Activated naive CD4-positive, alpha-beta T cell treated with anti-CD3 and anti-CD28 coated beads for 36 hours (primary cell): ENCODE measurements around the gene ADGRA1. TPM values are rescaled to one million over a fixed set of nuclear protein-coding genes. Genes with fewer than 3 reads are reported as not detected.

Source experiments
- CTCF ChIA-PET: fragments of 350-600 bp; sonication (Branson Sonifier 250); formaldehyde crosslinking; loops from one replicate; lab custom pipeline; 2021; ENCODE audit warnings: antibody characterized with exemption; lab: Charles Lee
- DNase-seq: peaks from one replicate; pipeline ENCODE4 v3.0.0-alpha.2; 2020
- H3K27ac Mint-ChIP-seq: one replicate; pipeline ENCODE4 v1.8.0; 2021; ENCODE audit warnings: mild to moderate bottlenecking, mixed read lengths
- H3K27me3 Mint-ChIP-seq: one replicate; pipeline ENCODE4 v1.8.0; 2021; ENCODE audit warnings: low read depth, mixed read lengths
- H3K36me3 Mint-ChIP-seq: one replicate; pipeline ENCODE4 v1.8.0; 2021; ENCODE audit warnings: low read depth, mixed read lengths
- H3K4me1 Mint-ChIP-seq: one replicate; pipeline ENCODE4 v1.8.0; 2021; ENCODE audit warnings: low read depth, mixed read lengths
- H3K4me3 Mint-ChIP-seq: one replicate; pipeline ENCODE4 v1.8.0; 2021; ENCODE audit warnings: mild to moderate bottlenecking, moderate library complexity, mixed read lengths
- H3K9me3 Mint-ChIP-seq: one replicate; pipeline ENCODE4 v1.8.0; 2021; ENCODE audit warnings: mixed read lengths
- intact Hi-C: fragments of 100-400 bp; cut with micrococcal nuclease; formaldehyde crosslinking; loops from one replicate; pipeline ENCODE4 v1.15.1; 2023
- total RNA-seq, 2 experiments: library from RNA; stranded (reverse); gene quantifications; one replicate each; pipeline ENCODE4 v1.2.3, GENCODE V29; 2021

ADGRA1 gene
- total RNA-seq, 2 experiments from 2014 or later, result not detected

GRCh38 chr10:133113847-133114246, 26.1 kb downstream of the ADGRA1 start:
- DNase-seq, result no peak

GRCh38 chr10:133114251-133114650, 26.5 kb downstream of the ADGRA1 start:
- no peak overlapping the region for H3K4me3 Mint-ChIP-seq
- no peak overlapping the region for H3K27ac Mint-ChIP-seq
- CTCF ChIA-PET, result no interaction called here
- peaks cover 2% of the 10 kb centered on the region for H3K27me3 Mint-ChIP-seq
- H3K4me1 Mint-ChIP-seq, result no peaks in the 10 kb centered on the region
- intact Hi-C loops, result no loop called here
- H3K9me3 Mint-ChIP-seq, result peaks cover 11% of the 10 kb centered on the region
- no peaks in the 10 kb centered on the region for H3K36me3 Mint-ChIP-seq
- no peak for DNase-seq

More at GRCh38 chr10:133113847-133114246, 26.1 kb downstream of the ADGRA1 start:
- CTCF ChIA-PET, result no interaction called here
- H3K27me3 Mint-ChIP-seq, result peaks cover 2% of the 10 kb centered on the region
- H3K4me3 Mint-ChIP-seq, result no peak overlapping the region
- H3K36me3 Mint-ChIP-seq, result no peaks in the 10 kb centered on the region
- H3K4me1 Mint-ChIP-seq, result no peaks in the 10 kb centered on the region
- H3K9me3 Mint-ChIP-seq, result peaks cover 13% of the 10 kb centered on the region
- intact Hi-C loops, result no loop called here
- no peak overlapping the region for H3K27ac Mint-ChIP-seq

GRCh38 chr10:133114726-133115452, 27.2 kb downstream of the ADGRA1 start:
- no peaks in the 10 kb centered on the region for H3K4me1 Mint-ChIP-seq
- no peak overlapping the region for H3K27ac Mint-ChIP-seq
- peaks cover 8% of the 10 kb centered on the region for H3K9me3 Mint-ChIP-seq
- intact Hi-C loops, result no loop called here
- H3K27me3 Mint-ChIP-seq, result peaks cover 2% of the 10 kb centered on the region
- no peak for DNase-seq
- CTCF ChIA-PET, result interaction anchor here (0.7 kb wide), 1 partner anchor 215 kb away, joined by 3 read pairs; no protein-coding TSS in a partner anchor
- H3K36me3 Mint-ChIP-seq, result no peaks in the 10 kb centered on the region
- H3K4me3 Mint-ChIP-seq, result no peak overlapping the region

- Mint-ChIP-seq H3K4me3 (no peak overlapping the region), H3K9me3 (peaks cover 8% of the 10 kb centered on the region), H3K27me3 (no peaks in the 10 kb centered on the region), H3K4me1 (no peaks in the 10 kb centered on the region), H3K27ac (no peak overlapping the region), H3K36me3 (no peaks in the 10 kb centered on the region)
- no peak for DNase-seq
- CTCF ChIA-PET, result no interaction called here
- intact Hi-C loops, result no loop called here
These were observed 27.7 kb downstream of the ADGRA1 start for GRCh38 chr10:133115453-133115842.

GRCh38 chr10:133115976-133116375, 28.3 kb downstream of the ADGRA1 start:
- Mint-ChIP-seq H3K4me3 (no peak overlapping the region), H3K4me1 (no peaks in the 10 kb centered on the region), H3K9me3 (peaks cover 8% of the 10 kb centered on the region), H3K27me3 (no peaks in the 10 kb centered on the region), H3K27ac (no peak overlapping the region), H3K36me3 (no peaks in the 10 kb centered on the region)
- intact Hi-C loops, result no loop called here
- CTCF ChIA-PET, result no interaction called here
- no peak for DNase-seq

- no peak for DNase-seq
- peaks cover 8% of the 10 kb centered on the region for H3K9me3 Mint-ChIP-seq
These were observed 28.7 kb downstream of the ADGRA1 start for GRCh38 chr10:133116455-133116854.

GRCh38 chr10:133117036-133117687, 29.4 kb downstream of the ADGRA1 start:
- no peak overlapping the region for H3K27ac Mint-ChIP-seq
- intact Hi-C loops, result no loop called here
- H3K36me3 Mint-ChIP-seq, result no peaks in the 10 kb centered on the region
- no peak for DNase-seq
- no peaks in the 10 kb centered on the region for H3K4me1 Mint-ChIP-seq
- CTCF ChIA-PET, result no interaction called here
- no peaks in the 10 kb centered on the region for H3K27me3 Mint-ChIP-seq
- H3K9me3 Mint-ChIP-seq, result peaks cover 8% of the 10 kb centered on the region
- H3K4me3 Mint-ChIP-seq, result no peak overlapping the region

More at GRCh38 chr10:133116455-133116854, 28.7 kb downstream of the ADGRA1 start:
- H3K4me1 Mint-ChIP-seq, result no peaks in the 10 kb centered on the region
- no peak overlapping the region for H3K27ac Mint-ChIP-seq
- H3K36me3 Mint-ChIP-seq, result no peaks in the 10 kb centered on the region
- intact Hi-C loops, result no loop called here
- CTCF ChIA-PET, result no interaction called here
- no peaks in the 10 kb centered on the region for H3K27me3 Mint-ChIP-seq
- H3K4me3 Mint-ChIP-seq, result no peak overlapping the region

- H3K4me3 Mint-ChIP-seq, result no peak overlapping the region
- no peak overlapping the region for H3K27ac Mint-ChIP-seq
- intact Hi-C loops, result no loop called here
- no peak for DNase-seq
- CTCF ChIA-PET, result no interaction called here
- no peaks in the 10 kb centered on the region for H3K4me1 Mint-ChIP-seq
- peaks cover 8% of the 10 kb centered on the region for H3K9me3 Mint-ChIP-seq
- H3K27me3 Mint-ChIP-seq, result no peaks in the 10 kb centered on the region
- H3K36me3 Mint-ChIP-seq, result no peaks in the 10 kb centered on the region
These were observed 30.0 kb downstream of the ADGRA1 start for GRCh38 chr10:133117688-133118071.

GRCh38 chr10:133121479-133121878, 33.8 kb downstream of the ADGRA1 start:
- no peak overlapping the region for H3K4me3 Mint-ChIP-seq
- H3K9me3 Mint-ChIP-seq, result peaks cover 8% of the 10 kb centered on the region
- peaks cover 5% of the 10 kb centered on the region for H3K4me1 Mint-ChIP-seq
- CTCF ChIA-PET, result no interaction called here
- no peak overlapping the region for H3K27ac Mint-ChIP-seq
- H3K36me3 Mint-ChIP-seq, result no peaks in the 10 kb centered on the region
- H3K27me3 Mint-ChIP-seq, result peaks cover 19% of the 10 kb centered on the region
- intact Hi-C loops, result no loop called here
- no peak for DNase-seq

GRCh38 chr10:133122171-133122935, 34.6 kb downstream of the ADGRA1 start:
- Mint-ChIP-seq H3K27ac (no peak overlapping the region), H3K4me3 (no peak overlapping the region), H3K36me3 (no peaks in the 10 kb centered on the region), H3K27me3 (peaks cover 19% of the 10 kb centered on the region), H3K4me1 (peaks cover 5% of the 10 kb centered on the region), H3K9me3 (peaks cover 8% of the 10 kb centered on the region)
- intact Hi-C loops, result no loop called here
- CTCF ChIA-PET, result no interaction called here
- no peak for DNase-seq

- Mint-ChIP-seq H3K27ac (no peak overlapping the region), H3K9me3 (peaks cover 6% of the 10 kb centered on the region), H3K27me3 (peaks cover 19% of the 10 kb centered on the region), H3K4me3 (no peak overlapping the region), H3K4me1 (peaks cover 5% of the 10 kb centered on the region), H3K36me3 (no peaks in the 10 kb centered on the region)
- CTCF ChIA-PET, result interaction anchor here (1.8 to 2.2 kb wide), 2 partner anchors 183 to 219 kb away, joined by 9 to 18 read pairs; no protein-coding TSS in a partner anchor
- intact Hi-C loops, result no loop called here
- DNase-seq, result peak; percentile 37
These were observed 35.5 kb downstream of the ADGRA1 start for GRCh38 chr10:133123050-133123745.
